ENCODE data around the gene MYCL.

Gene MYCL

GRCh38 chr1:39894884-39895495, 6.7 kb downstream of the MYCL start:
- Histone ChIP-seq H3K9me3 (ENCODE audit: control insufficient read depth, insufficient read depth, low read depth, low read length) (no peaks in the 10 kb centered on the region), H3K4me3 (ENCODE audit: low read depth, low read length) (no peak overlapping the region), H3K4me1 (ENCODE audit: control insufficient read depth, insufficient read depth, low read length) (peaks cover 7% of the 10 kb centered on the region; the same call in 1 of the 2 replicates), H3K27ac (ENCODE audit: extremely low read depth, low read depth, low read length) (no peak overlapping the region), H3K36me3 (ENCODE audit: control insufficient read depth in 2 of 2, insufficient read depth in 1 of 2, low read length in 2 of 2) (no peaks in the 10 kb centered on the region)
- ChIA-PET POLR2A (no interaction called here), CTCF (interaction anchor here (1.2 kb wide), 2 partner anchors 79 to 289 kb away, joined by 4 to 6 read pairs; no protein-coding TSS in a partner anchor)
- TF ChIP-seq, protein P1, sequence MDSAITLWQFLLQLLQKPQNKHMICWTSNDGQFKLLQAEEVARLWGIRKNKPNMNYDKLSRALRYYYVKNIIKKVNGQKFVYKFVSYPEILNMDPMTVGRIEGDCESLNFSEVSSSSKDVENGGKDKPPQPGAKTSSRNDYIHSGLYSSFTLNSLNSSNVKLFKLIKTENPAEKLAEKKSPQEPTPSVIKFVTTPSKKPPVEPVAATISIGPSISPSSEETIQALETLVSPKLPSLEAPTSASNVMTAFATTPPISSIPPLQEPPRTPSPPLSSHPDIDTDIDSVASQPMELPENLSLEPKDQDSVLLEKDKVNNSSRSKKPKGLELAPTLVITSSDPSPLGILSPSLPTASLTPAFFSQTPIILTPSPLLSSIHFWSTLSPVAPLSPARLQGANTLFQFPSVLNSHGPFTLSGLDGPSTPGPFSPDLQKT (IDR thresholded peaks at IDR 0.05; ENCODE audit: borderline replicate concordance, low read depth, low read length) = no peak
- TF ChIP-seq ZNF341 (tag by site-specific recombination; IDR thresholded peaks at IDR 0.05; ENCODE audit: low read depth) = no peak
- peak; percentile 89 for TF ChIP-seq PRDM4 (tag by site-specific recombination; IDR thresholded peaks at IDR 0.05)
- TF ChIP-seq ZNF37A (tag by site-specific recombination; IDR thresholded peaks at IDR 0.05) = no peak
- no peak for TF ChIP-seq ZNF660 (tag by site-specific recombination; IDR thresholded peaks at IDR 0.05)
- TF ChIP-seq ZNF600 (tag by site-specific recombination; IDR thresholded peaks at IDR 0.05) = no peak
- no peak for TF ChIP-seq ZNF529 (tag by site-specific recombination; IDR thresholded peaks at IDR 0.05; ENCODE audit: insufficient replicate concordance)

- no peaks in the 10 kb centered on the region for H3K36me3 ChIP-seq (ENCODE audit: control insufficient read depth in 2 of 2, insufficient read depth in 1 of 2, low read length in 2 of 2)
- H3K27ac ChIP-seq (ENCODE audit: extremely low read depth, low read depth, low read length) = no peak overlapping the region
- POLR2A ChIA-PET = interaction anchor here (0.5 to 2.1 kb wide), 6 partner anchors 9 to 199 kb away, joined by 3 to 18 read pairs (median 4); partner anchors contain the start of genes MYCL and TRIT1
- CTCF ChIA-PET = interaction anchor here (1.2 to 2.1 kb wide), 5 partner anchors 9 to 139 kb away, joined by 3 to 17 read pairs (median 6); partner anchors contain the start of gene MYCL
- H3K4me1 ChIP-seq (ENCODE audit: control insufficient read depth, insufficient read depth, low read length) = peaks cover 7% of the 10 kb centered on the region; the same call in 1 of the 2 replicates
- no peaks in the 10 kb centered on the region for H3K9me3 ChIP-seq (ENCODE audit: control insufficient read depth, insufficient read depth, low read depth, low read length)
- no peak overlapping the region for H3K4me3 ChIP-seq (ENCODE audit: low read depth, low read length)
- TF ChIP-seq ZNF677 (tag by site-specific recombination; IDR thresholded peaks at IDR 0.05) (no peak), ZBTB21 (tag by site-specific recombination; IDR thresholded peaks at IDR 0.05) (no peak), ZNF114 (tag by site-specific recombination; IDR thresholded peaks at IDR 0.05) (no peak), ZNF510 (tag by site-specific recombination; IDR thresholded peaks at IDR 0.05; ENCODE audit: insufficient replicate concordance) (no peak), ZEB2 (tag by site-specific recombination; IDR thresholded peaks at IDR 0.05) (0 out of 2 replicates have a peak, but pooled peaks have one; percentile 13), OVOL3 (tag by site-specific recombination; IDR thresholded peaks at IDR 0.05) (no peak), GLIS1 (tag by site-specific recombination; IDR thresholded peaks at IDR 0.05) (peak; percentile 59), ZNF792 (tag by site-specific recombination; IDR thresholded peaks at IDR 0.05) (no peak), ZNF791 (tag by site-specific recombination; IDR thresholded peaks at IDR 0.05) (no peak), ZNF843 (tag by site-specific recombination; IDR thresholded peaks at IDR 0.05) (no peak), MZF1 (tag by site-specific recombination; IDR thresholded peaks at IDR 0.05; ENCODE audit: borderline replicate concordance) (no peak), ZNF394 (tag by site-specific recombination; IDR thresholded peaks at IDR 0.05; ENCODE audit: borderline replicate concordance) (no peak)
- TF ChIP-seq, protein P2, sequence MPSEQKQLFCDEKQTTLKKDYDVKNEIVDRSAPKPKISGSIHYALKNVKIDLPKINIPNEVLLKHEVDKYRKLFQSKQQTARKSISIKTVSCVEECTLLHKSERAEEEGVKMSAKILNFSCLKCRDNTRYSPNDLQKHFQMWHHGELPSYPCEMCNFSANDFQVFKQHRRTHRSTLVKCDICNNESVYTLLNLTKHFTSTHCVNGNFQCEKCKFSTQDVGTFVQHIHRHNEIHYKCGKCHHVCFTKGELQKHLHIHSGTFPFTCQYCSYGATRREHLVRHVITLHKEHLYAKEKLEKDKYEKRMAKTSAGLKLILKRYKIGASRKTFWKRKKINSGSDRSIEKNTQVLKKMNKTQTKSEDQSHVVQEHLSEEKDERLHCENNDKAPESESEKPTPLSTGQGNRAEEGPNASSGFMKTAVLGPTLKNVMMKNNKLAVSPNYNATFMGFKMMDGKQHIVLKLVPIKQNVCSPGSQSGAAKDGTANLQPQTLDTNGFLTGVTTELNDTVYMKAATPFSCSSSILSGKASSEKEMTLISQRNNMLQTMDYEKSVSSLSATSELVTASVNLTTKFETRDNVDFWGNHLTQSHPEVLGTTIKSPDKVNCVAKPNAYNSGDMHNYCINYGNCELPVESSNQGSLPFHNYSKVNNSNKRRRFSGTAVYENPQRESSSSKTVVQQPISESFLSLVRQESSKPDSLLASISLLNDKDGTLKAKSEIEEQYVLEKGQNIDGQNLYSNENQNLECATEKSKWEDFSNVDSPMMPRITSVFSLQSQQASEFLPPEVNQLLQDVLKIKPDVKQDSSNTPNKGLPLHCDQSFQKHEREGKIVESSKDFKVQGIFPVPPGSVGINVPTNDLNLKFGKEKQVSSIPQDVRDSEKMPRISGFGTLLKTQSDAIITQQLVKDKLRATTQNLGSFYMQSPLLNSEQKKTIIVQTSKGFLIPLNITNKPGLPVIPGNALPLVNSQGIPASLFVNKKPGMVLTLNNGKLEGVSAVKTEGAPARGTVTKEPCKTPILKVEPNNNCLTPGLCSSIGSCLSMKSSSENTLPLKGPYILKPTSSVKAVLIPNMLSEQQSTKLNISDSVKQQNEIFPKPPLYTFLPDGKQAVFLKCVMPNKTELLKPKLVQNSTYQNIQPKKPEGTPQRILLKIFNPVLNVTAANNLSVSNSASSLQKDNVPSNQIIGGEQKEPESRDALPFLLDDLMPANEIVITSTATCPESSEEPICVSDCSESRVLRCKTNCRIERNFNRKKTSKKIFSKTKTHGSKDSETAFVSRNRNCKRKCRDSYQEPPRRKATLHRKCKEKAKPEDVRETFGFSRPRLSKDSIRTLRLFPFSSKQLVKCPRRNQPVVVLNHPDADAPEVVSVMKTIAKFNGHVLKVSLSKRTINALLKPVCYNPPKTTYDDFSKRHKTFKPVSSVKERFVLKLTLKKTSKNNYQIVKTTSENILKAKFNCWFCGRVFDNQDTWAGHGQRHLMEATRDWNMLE (tag by site-specific recombination; conservative IDR thresholded peaks at IDR 0.05; ENCODE audit: low read depth) = no peak
- TF ChIP-seq, protein P3, sequence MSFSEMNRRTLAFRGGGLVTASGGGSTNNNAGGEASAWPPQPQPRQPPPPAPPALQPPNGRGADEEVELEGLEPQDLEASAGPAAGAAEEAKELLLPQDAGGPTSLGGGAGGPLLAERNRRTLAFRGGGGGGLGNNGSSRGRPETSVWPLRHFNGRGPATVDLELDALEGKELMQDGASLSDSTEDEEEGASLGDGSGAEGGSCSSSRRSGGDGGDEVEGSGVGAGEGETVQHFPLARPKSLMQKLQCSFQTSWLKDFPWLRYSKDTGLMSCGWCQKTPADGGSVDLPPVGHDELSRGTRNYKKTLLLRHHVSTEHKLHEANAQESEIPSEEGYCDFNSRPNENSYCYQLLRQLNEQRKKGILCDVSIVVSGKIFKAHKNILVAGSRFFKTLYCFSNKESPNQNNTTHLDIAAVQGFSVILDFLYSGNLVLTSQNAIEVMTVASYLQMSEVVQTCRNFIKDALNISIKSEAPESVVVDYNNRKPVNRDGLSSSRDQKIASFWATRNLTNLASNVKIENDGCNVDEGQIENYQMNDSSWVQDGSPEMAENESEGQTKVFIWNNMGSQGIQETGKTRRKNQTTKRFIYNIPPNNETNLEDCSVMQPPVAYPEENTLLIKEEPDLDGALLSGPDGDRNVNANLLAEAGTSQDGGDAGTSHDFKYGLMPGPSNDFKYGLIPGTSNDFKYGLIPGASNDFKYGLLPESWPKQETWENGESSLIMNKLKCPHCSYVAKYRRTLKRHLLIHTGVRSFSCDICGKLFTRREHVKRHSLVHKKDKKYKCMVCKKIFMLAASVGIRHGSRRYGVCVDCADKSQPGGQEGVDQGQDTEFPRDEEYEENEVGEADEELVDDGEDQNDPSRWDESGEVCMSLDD (tag by site-specific recombination; IDR thresholded peaks at IDR 0.05) = no peak
Observed at GRCh38 chr1:39892601-39893595, 8.8 kb downstream of the MYCL start.

All from HEK293 (cell line).